Measurements from ENCODE around the gene GFOD2. TPM values are rescaled to one million over a fixed set of nuclear protein-coding genes. Genes with fewer than 3 reads are reported as not detected.

The GFOD2 gene
- total and polyA plus RNA-seq, 2 of the 13 experiments (the other 11 are each of a cell fraction or from before 2014, with no cell fraction given) = 11.1 to 17.2 TPM

DNA sequence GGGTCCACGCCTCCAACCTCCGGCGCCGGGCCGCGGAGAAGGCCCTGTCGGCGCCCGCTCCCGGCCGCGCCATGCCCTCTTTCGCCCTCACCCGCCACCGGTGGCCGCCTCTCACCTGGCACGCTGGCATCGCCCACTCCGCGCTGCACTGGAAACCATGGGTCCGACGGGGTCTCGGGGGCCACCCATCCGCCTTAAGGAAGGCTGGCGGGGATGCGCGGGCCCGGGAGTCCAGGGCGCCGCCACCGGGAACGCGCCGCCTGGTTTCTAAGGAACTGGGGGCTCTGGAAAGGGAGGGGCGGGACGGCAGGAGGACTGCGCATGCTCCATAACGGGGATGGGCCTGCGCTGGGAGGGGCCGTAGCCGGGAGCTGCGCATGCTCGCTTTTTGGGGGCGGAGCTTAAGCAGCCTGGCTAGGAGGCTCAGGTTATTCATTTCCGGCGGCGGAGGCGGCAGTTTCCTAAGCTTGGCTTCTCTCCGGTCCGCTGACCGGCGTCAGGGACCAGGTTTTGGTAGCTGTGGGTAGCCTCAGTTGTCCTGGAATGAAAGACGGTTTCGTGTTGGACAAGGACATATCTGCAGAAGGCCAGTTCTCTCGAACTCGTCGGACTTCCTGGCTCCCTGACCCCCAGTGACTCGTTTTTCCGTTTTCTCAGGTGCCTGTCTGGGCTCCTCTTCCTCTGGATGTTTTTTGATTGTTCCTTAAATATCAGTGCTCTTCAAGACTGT lies at the start of gene GFOD2 (continued):
- TF ChIP-seq HNRNPL (IDR thresholded peaks at IDR 0.05; ENCODE audit: low read depth, low read length) (peak; percentile 95), YEATS2 (CRISPR knock-in tag; IDR thresholded peaks at IDR 0.05; ENCODE audit: borderline replicate concordance) (peak; percentile 77; the same call in 1 of the 2 replicates), GMEB2 (CRISPR knock-in tag; IDR thresholded peaks at IDR 0.05; ENCODE audit: low read depth) (no peak), ARID3A (IDR thresholded peaks at IDR 0.05; ENCODE audit: low read depth, low read length) (no peak; the same call in 1 of the 2 replicates), HMG20B (CRISPR knock-in tag; conservative IDR thresholded peaks at IDR 0.05) (no peak), ZNF614 (CRISPR knock-in tag; IDR thresholded peaks at IDR 0.05; ENCODE audit: borderline replicate concordance) (no peak), ZSCAN20 (CRISPR knock-in tag; IDR thresholded peaks at IDR 0.05; ENCODE audit: borderline replicate concordance) (peak; percentile 48; the same call in 1 of the 2 replicates), DMAP1 (CRISPR knock-in tag; IDR thresholded peaks at IDR 0.05) (peak; percentile 48; the same call in 1 of the 2 replicates), MTA3 (CRISPR knock-in tag; IDR thresholded peaks at IDR 0.05) (no peak), RBFOX2 (IDR thresholded peaks at IDR 0.05; ENCODE audit: low read depth, low read length) (peak; percentile 89), ZSCAN29 (CRISPR knock-in tag; conservative IDR thresholded peaks at IDR 0.05) (no peak), SRSF9 (IDR thresholded peaks at IDR 0.05; ENCODE audit: borderline replicate concordance, insufficient read depth, low read depth, low read length, poor library complexity, severe bottlenecking) (no peak), ZNF557 (CRISPR knock-in tag; IDR thresholded peaks at IDR 0.05) (0 out of 2 replicates have a peak, but pooled peaks have one; percentile 16)
- TF ChIP-seq, protein P1, sequence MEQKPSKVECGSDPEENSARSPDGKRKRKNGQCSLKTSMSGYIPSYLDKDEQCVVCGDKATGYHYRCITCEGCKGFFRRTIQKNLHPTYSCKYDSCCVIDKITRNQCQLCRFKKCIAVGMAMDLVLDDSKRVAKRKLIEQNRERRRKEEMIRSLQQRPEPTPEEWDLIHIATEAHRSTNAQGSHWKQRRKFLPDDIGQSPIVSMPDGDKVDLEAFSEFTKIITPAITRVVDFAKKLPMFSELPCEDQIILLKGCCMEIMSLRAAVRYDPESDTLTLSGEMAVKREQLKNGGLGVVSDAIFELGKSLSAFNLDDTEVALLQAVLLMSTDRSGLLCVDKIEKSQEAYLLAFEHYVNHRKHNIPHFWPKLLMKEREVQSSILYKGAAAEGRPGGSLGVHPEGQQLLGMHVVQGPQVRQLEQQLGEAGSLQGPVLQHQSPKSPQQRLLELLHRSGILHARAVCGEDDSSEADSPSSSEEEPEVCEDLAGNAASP (CRISPR knock-in tag; IDR thresholded peaks at IDR 0.05; ENCODE audit: borderline replicate concordance) = 0 out of 2 replicates have a peak, but pooled peaks have one; percentile 32
- TF ChIP-seq, protein P2, sequence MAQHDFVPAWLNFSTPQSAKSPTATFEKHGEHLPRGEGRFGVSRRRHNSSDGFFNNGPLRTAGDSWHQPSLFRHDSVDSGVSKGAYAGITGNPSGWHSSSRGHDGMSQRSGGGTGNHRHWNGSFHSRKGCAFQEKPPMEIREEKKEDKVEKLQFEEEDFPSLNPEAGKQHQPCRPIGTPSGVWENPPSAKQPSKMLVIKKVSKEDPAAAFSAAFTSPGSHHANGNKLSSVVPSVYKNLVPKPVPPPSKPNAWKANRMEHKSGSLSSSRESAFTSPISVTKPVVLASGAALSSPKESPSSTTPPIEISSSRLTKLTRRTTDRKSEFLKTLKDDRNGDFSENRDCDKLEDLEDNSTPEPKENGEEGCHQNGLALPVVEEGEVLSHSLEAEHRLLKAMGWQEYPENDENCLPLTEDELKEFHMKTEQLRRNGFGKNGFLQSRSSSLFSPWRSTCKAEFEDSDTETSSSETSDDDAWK (CRISPR knock-in tag; IDR thresholded peaks at IDR 0.05) = no peak
- TF ChIP-seq, protein P3, sequence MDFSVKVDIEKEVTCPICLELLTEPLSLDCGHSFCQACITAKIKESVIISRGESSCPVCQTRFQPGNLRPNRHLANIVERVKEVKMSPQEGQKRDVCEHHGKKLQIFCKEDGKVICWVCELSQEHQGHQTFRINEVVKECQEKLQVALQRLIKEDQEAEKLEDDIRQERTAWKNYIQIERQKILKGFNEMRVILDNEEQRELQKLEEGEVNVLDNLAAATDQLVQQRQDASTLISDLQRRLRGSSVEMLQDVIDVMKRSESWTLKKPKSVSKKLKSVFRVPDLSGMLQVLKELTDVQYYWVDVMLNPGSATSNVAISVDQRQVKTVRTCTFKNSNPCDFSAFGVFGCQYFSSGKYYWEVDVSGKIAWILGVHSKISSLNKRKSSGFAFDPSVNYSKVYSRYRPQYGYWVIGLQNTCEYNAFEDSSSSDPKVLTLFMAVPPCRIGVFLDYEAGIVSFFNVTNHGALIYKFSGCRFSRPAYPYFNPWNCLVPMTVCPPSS (IDR thresholded peaks at IDR 0.05) = no peak
- TF ChIP-seq, protein P4, sequence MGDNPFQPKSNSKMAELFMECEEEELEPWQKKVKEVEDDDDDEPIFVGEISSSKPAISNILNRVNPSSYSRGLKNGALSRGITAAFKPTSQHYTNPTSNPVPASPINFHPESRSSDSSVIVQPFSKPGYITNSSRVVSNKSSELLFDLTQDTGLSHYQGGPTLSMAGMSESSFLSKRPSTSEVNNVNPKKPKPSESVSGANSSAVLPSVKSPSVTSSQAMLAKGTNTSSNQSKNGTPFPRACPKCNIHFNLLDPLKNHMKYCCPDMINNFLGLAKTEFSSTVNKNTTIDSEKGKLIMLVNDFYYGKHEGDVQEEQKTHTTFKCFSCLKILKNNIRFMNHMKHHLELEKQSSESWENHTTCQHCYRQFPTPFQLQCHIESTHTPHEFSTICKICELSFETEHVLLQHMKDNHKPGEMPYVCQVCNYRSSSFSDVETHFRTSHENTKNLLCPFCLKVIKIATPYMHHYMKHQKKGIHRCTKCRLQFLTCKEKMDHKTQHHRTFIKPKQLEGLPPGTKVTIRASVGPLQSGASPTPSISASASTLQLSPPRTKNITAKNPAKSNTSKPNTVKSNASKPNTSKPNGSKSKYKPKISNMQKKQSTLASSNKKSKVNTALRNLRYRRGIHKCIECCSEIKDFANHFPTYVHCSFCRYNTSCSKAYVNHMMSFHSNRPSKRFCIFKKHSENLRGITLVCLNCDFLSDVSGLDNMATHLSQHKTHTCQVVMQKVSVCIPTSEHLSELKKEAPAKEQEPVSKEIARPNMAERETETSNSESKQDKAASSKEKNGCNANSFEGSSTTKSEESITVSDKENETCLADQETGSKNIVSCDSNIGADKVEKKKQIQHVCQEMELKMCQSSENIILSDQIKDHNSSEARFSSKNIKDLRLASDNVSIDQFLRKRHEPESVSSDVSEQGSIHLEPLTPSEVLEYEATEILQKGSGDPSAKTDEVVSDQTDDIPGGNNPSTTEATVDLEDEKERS (CRISPR knock-in tag; IDR thresholded peaks at IDR 0.05) = no peak; the same call in 1 of the 2 replicates
